ENCODE measurements around the gene DES. TPM values are rescaled to one million over a fixed set of nuclear protein-coding genes. Genes with fewer than 3 reads are reported as not detected.

The DES gene
- total RNA-seq, 2 donors from 2014 or later: 1.1 to 3.5 TPM

DNA sequence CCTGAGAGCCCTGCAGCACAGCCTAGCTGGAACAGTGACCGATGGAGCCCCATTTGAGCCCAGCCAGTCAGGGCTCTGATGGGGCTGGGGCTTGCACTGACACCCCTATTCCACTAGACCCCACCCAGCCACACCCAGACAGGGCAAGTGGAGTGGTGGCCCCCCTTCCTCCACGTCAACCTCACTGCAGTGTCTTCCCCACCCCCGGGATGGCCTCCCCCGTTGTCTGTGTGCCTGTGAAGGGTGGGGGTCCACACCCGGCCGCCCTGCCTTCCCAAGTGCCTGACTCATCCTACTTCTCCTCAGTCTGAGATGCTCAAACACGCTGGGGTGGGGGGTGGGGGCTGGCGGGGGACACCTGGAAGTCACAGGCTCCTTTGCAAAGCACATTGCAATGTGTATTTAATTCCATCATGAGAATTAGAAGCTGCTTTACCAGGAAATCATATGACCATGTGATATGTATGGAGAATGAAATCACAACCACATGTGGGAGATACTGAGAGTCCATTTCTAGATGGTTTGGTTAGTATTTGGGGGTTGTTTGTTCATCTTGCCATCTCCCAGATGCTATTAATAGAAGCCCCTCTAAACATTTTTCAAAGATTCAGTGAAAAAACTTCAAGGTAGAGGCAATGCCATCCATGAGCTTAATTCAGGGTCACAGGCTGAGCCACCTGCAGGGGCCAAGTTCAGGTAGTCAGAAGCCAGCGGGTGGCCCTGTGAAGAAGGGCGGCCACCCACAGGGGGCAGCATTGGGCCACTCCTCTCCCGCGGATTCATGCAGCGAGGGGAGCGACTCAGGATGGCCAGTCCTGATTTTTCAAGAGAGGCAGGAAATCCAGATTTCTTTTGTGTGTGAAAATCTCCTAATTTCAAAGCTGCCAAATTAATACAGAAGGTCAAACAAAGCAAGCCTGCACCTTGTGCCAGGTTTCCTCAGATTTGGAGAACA lies 57.8 kb downstream of the DES start:
- H3K27ac ChIP-seq (ENCODE audit: low read depth, low read length): no peak overlapping the region
- H3K36me3 Mint-ChIP-seq (ENCODE audit: low read depth): no peaks in the 10 kb centered on the region
- 0 to 30% methylated on average over 5 to 14 of the region's 14 CpGs for WGBS, 2 experiments (ENCODE audit: insufficient coverage in 1 of 2, insufficient read length in 1 of 2)

More for the DNA sequence above, 57.8 kb downstream of the DES start:
- H3K4me3 ChIP-seq (ENCODE audit: low read length): no peak overlapping the region
- peak overlapping the region; percentile 77 for H3K27ac Mint-ChIP-seq
- H3K9ac ChIP-seq (ENCODE audit: extremely low read depth, low read length, poor library complexity, severe bottlenecking): no peak overlapping the region
- no peaks in the 10 kb centered on the region for H3K9me3 Mint-ChIP-seq
- no peaks in the 10 kb centered on the region for H3K4me1 ChIP-seq (ENCODE audit: control insufficient read depth, insufficient read depth, low read length)
- peak; percentile 96 for DNase-seq
- no peaks in the 10 kb centered on the region for H3K9me3 ChIP-seq (ENCODE audit: control insufficient read depth, low read length)
- peaks cover 16% of the 10 kb centered on the region for H3K27me3 Mint-ChIP-seq (ENCODE audit: insufficient read depth)
- no peaks in the 10 kb centered on the region for H3K27me3 ChIP-seq (ENCODE audit: control insufficient read depth, insufficient read depth, low read length, poor library complexity, severe bottlenecking)
- H3K4me1 Mint-ChIP-seq: peaks cover 11% of the 10 kb centered on the region
- H3K4me3 Mint-ChIP-seq: peak overlapping the region; percentile 57
- TF ChIP-seq CTCF (conservative IDR thresholded peaks at IDR 0.05): peak; percentile 94
- H3K36me3 ChIP-seq (ENCODE audit: control insufficient read depth, insufficient read depth, low read length): no peaks in the 10 kb centered on the region

Other genes starting within 250 kb of the DES start
- gene SLC23A3, start 248.3 kb upstream of the DES start, total RNA-seq: 1 to 10 TPM in 1 of 2 donors, under 1 TPM in 1; 0.46 to 1.9 TPM
- 10 to 100 TPM; 27.7 to 33.2 TPM for gene CNPPD1, start 241.5 kb upstream of the DES start, total RNA-seq
- gene RETREG2, start 240.1 kb upstream of the DES start, total RNA-seq: 10 to 100 TPM; 67.0 to 73.4 TPM
- 10 to 100 TPM; 21.7 to 22.5 TPM for gene ZFAND2B, start 211.6 kb upstream of the DES start, total RNA-seq
- gene ABCB6, start 199.4 kb upstream of the DES start, total RNA-seq: 10 to 100 TPM; 39.1 to 76.0 TPM
- 10 to 100 TPM; 45.4 to 45.7 TPM for gene ATG9A, start 188.7 kb upstream of the DES start, total RNA-seq
- gene ANKZF1, start 188.6 kb upstream of the DES start, total RNA-seq: 10 to 100 TPM; 50.9 to 56.3 TPM
- gene GLB1L, start 172.9 kb upstream of the DES start, total RNA-seq: 10 to 100 TPM in 1 of 2 donors, 1 to 10 TPM in 1; 9.7 to 13.8 TPM
- gene STK16, start 172.9 kb upstream of the DES start, total RNA-seq: 10 to 100 TPM; 27.3 to 37.7 TPM
- not detected for gene TUBA4B, start 165.1 kb upstream of the DES start, total RNA-seq
- gene TUBA4A, start 164.5 kb upstream of the DES start, total RNA-seq: 1 to 10 TPM; 4.0 to 9.5 TPM
- gene DNAJB2, start 139.0 kb upstream of the DES start, total RNA-seq: 10 to 100 TPM; 61.9 to 80.9 TPM
- gene PTPRN, start 109.0 kb upstream of the DES start, total RNA-seq: 1 to 10 TPM in 1 of 2 donors, under 1 TPM in 1; 0.44 to 1.1 TPM
- gene RESP18, start 85.6 kb upstream of the DES start, total RNA-seq: not detected
- 10 to 100 TPM; 54.6 to 76.1 TPM for gene DNPEP, start 30.5 kb upstream of the DES start, total RNA-seq
- gene SPEG, start 16.5 kb downstream of the DES start, total RNA-seq: 10 to 100 TPM; 23.1 to 29.8 TPM
- gene GMPPA, start 80.5 kb downstream of the DES start, total RNA-seq: 10 to 100 TPM; 36.9 to 38.2 TPM
- gene ASIC4, start 96.1 kb downstream of the DES start, total RNA-seq: under 1 TPM; 0.29 to 1.00 TPM
- 10 to 100 TPM; 51.2 to 54.0 TPM for gene CHPF, start 125.4 kb downstream of the DES start, total RNA-seq
- gene TMEM198, start 125.7 kb downstream of the DES start, total RNA-seq: 1 to 10 TPM; 2.6 to 3.9 TPM
- 100 to 1,000 TPM; 156 to 162 TPM for gene OBSL1, start 153.2 kb downstream of the DES start, total RNA-seq
- 1 to 10 TPM in 1 of 2 donors, under 1 TPM in 1; 0.48 to 1.5 TPM for gene INHA, start 153.9 kb downstream of the DES start, total RNA-seq
- 10 to 100 TPM; 27.3 to 31.1 TPM for gene STK11IP, start 179.5 kb downstream of the DES start, total RNA-seq
- gene SLC4A3, start 209.3 kb downstream of the DES start, total RNA-seq: 10 to 100 TPM; 13.4 to 20.2 TPM

Measured in endodermal cell (in vitro differentiated cells).